Measurements from ENCODE around the gene TASP1.

Gene TASP1

DNA sequence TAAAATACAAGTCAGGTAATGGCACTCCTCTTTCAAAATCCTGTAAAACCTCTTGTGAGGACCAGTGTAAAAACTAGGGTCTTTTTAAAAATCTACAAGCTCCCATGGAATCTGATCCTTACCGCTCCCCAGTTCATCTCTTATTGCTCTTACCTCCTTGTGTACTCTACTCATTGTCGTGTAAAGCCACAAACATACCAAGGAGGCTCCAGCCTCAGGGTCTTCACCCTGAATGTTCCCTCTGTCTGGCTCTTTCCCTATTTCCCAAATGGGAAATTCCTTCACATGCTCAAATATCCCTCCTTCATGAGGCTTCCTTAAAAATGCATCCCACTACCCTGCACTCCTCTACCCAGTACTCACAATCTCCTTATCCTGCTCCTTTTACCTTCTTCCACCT lies 67.1 kb downstream of the TASP1 start:
- DNase-seq (ENCODE audit: low spot score): peak; percentile 10

DNA sequence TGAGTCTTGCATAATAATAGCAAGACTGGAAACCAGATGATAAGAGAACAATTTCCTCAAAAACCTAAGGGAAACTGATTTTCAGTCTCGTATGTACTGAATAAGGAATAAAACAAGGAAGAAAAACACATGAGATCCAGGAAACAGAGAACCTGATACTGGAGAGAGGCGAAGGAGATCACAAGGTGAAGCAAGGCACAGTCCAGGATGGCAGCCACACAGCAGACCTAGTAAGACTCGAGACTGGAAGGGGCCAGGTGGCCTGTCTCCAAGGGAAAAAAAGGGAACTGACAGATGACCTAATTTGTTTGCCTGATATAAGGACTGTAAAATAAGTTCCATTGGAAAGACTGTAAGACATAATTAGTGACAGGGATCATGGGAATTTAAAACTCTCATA lies 71.1 kb downstream of the TASP1 start:
- no peak for DNase-seq (ENCODE audit: low spot score)

DNA sequence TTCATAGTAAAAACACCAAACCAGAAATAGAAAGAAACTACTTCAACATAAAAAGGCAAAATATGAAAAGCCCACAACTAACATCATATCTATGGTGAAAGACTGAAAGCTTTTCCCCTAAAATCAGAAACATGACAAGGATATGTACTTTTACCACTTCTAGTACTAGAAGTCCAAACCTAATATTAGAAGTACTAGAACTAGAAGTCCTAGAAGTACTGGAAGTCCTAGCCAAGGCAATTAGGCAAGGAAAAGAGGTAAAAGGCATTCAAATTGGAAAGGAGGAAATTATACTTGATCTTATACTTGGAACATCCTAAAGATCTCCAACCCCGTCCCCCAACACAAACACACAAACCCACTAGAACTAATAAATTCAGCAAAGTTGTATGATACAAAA lies 74.9 kb downstream of the TASP1 start:
- no peak for DNase-seq (ENCODE audit: low spot score)

DNA sequence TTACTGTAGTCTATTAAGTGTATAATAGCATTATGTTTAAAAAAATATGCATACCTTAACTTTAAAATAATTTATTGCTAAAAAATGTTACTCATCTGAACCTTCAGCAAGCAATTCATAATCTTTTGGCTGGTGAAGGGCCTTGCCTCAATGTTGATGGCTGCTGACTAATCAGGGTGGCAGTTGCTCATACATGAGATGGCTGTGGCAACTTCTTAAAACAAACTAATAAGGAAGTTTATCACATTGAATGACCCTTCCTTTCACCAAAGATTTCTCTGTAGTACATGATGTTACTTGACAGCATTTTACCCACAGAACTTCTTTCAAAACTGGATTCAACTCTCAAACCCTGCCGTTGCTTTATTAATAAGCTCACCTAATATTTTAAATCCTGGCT lies 84.0 kb downstream of the TASP1 start:
- DNase-seq (ENCODE audit: low spot score): no peak

DNA sequence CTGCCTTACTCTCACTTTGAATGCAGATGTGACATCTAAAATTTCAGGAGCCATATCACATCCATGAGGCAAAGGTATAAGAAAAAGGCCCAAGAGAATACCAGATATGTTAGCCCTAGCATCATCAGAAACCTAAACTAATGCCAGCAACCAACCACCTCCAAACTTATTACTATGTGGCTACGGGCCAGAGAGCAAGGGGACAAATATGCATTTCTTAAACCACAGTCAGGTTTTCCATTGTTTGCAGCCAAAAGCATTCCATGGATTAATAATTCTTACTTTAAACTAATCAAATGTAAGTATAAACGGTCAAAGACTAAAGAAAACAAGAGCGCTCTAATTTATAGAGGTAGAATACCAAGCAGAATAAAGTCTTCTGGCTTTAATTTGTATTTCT lies 84.7 kb downstream of the TASP1 start:
- no peak for DNase-seq (ENCODE audit: low spot score)

DNA sequence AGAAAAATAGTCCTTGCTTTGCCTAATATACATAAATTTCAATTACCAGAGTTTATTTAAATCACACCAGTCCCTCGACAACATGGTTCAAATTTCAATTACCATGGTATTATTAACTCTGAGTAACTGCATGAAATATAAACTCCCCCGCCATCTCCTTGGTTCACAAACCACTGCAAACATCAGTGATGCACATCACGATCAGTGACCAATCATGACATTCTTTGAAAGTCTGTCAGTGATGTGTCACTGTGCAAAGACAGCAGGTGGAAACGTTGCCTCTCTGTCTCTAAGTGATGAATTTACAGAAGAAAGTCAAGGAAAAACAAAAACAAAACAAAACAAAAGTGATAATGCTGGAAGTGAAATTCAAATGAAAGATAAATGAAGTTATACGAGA lies 86.7 kb downstream of the TASP1 start:
- DNase-seq (ENCODE audit: low spot score): no peak

DNA sequence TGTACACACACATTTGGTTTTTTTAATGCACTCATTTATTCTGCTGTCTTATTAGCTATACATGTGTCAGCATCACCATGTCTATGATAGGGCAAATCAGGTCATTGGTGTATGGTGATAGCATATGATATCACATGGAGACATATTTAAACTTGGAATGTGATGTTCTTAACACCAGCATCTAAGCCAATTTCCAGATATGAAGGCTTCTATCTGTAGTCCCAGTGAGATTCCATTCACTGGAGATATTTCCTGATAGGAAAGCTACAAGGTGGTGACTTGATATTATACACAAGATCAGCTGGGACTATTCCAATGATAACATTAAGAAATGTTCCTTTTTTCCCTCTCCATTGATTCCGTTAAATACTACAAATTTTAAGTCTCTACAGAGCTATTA lies 89.3 kb downstream of the TASP1 start:
- DNase-seq (ENCODE audit: low spot score): no peak

DNA sequence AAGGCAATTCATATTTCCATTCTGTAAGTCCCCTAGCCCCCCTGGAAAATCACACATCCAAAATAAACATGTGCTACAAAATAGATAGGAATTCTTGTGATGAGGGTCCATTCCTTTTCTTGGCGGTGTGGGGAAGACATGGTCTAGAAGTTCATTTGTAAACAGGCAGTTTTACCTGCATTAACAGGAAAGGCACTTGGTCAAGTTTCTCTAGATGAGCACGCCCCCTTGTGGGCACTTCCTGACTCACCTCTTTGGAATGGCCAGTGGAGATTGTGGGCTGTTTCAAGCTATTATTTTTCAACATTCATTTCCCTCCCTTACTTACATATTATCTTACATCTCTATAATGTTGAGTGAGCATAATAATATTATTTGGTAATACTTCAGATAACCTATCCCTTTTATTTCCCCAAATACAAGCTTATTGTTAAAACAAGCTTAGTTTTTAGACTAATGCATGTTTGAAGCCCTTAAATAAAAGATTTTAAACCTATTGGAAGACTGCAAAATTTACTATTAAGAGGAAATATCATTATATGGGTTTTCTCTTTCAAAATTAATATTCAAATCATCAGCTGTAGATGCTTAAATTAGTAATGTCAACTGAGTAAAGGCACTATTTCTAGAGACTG lies 92.1 kb downstream of the TASP1 start:
- peak; percentile 67 for DNase-seq (ENCODE audit: low spot score)

DNA sequence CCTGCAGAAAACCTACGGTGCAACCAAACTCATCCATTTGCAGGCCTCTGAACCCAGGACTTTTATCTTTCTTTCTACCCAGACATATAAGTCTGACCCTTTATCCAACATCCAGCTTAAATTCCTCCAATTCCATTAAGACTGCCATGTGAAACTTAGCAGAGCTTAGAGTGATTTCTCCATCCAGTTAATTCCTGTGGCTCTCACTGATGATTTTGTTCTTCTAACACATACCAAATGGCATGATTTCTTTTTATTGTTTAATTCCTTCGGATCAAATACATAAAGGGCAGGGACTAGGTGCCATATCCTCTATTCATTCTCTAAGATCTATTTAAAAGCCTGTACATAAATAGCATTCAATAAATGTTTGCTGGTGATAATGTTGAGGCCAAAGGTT lies 92.9 kb downstream of the TASP1 start:
- no peak for DNase-seq (ENCODE audit: low spot score)

DNA sequence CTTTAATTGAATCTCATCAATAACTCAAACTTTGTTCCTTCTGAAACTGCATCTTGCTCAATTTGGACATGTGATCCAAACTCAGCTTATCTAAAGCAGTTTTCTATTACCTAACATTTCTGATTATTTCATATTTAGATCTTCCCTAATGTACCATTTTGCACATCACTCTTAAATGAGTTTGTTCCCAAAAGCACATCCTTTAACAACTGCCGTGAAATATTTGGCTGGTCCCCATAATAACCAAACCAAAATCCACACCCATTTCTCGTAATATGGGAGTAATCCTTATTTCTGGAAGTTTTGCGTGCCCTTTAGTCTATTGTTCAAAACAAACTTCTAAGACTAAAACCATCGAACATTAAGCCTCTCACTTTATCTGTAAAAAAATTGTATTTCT lies 94.9 kb downstream of the TASP1 start:
- no peak for DNase-seq (ENCODE audit: low spot score)

DNA sequence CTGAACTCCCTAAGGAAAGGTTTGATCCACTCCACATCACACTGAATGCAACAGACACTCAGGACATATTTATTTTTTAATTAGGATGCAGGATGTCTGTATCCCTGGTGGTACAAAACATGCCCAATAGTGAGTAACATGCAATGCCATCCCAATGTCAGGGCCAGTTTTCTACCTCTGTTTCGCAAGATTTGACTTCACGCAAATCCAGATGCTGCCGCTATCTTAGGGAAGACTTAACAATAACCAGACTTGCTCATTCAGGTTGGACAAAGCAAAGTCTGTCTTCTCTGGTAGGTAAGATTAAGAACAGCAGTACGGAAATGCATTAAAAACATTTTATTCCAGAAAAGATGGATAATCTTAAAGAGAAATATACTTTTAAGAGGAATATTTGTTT lies 103.1 kb downstream of the TASP1 start:
- no peak for DNase-seq (ENCODE audit: low spot score)

DNA sequence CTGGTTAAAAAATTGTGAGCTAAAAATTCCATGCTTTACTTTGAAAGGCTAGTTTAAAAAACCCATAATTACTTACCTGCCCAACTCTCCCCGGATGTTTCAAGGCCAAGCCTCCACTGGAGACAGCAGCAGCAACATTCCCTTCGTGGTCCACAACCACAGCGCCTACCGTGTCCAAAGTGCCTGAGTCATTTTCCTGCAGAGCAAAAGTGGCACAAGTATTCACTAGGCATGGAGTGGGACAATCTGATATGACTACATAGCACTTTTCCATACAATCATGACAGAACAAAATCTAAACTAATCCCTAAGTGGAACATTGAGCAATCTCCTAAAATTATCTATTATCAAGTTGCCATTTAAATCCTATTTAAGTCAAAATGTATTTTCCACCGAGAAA lies 104.8 kb downstream of the TASP1 start:
- no peak for DNase-seq (ENCODE audit: low spot score)

DNA sequence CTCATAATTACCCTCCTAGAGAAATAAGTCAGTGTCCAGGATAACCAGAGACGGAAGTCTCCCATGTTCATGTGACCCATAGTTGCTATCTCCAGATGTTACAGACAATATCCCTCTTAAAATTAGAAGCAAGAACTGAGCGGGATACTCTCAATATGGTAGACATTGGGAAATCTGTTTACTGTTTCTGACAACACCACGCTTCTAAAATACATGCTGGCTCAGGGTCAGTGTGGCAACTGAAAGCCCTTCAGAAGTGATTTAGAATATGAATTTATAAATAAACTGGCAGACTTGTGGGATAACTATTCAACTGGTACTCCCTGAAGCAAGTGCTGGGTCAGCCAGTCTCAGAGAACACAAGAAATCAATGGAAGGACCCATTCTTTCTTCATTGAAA lies 108.6 kb downstream of the TASP1 start:
- no peak for DNase-seq (ENCODE audit: low spot score)

DNA sequence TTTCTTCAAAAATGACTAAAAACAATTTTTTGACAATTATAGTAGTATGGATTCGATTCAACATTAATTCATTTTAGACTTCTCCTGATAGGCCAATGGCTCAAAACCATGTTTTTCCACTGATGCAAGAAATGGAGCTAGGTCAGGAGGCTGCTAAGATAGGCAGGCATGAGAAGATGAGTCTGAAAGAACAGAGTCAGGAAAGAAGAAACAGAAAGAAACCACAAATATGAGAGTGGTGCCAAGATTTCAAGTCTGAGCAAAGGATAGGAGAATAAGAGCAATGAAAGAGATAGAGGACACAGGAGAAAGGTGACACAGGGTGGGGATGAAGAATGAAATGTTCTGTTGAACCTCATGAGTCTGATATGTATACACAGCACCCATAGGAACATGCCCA lies 112.2 kb downstream of the TASP1 start:
- DNase-seq (ENCODE audit: low spot score): no peak

DNA sequence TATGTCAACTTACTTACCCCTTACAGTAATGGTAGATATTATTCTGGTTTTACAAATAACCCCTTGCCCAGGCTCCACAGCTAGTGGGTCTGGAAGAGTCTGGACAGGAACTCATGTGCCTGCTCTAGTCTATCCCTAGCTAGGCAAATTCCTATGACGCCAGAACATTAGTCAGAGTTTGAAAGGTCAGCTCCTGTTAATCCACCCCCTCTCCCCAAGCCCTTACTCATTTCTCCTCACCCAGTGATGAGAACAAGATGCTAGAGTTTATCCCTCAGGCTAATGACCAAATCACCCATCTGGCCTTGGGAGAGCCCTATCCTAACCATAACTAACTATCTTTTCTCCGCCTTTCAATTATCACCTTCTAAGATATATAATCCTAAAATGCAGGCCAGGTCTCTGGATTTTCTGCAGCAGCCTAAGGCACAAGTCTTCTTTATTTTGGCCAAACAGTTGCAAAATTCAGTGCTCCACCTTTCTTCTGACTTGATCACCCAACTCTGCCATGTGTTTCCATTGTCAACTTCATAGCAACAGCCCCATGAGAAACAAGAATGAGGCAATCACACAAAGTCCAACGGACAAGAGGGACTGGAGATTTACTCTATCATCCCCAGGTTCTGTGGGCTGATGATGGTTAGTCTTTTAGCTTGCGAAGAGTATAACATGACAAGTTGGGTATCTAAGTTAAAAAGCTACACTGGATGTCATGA lies 113.3 kb downstream of the TASP1 start:
- DNase-seq (ENCODE audit: low spot score): no peak

DNA sequence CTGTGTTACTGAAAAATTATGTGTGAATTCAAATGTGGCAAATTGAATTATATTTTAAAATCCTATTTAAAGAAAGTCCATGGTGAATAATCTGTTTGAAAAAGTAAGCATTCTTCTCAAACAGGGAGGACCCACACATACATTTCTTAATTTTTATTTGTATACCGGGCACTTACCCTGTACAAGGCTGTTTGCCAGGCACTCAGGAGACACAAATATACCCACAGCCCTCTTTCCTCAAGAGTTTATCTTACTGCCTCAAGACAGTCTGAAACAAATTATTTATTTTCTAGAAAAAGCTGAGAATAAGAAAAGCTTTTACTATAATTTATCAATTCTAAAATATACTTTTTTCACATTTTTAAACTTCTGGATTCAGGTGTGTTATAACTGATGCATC lies 114.4 kb downstream of the TASP1 start:
- DNase-seq (ENCODE audit: low spot score): no peak

DNA sequence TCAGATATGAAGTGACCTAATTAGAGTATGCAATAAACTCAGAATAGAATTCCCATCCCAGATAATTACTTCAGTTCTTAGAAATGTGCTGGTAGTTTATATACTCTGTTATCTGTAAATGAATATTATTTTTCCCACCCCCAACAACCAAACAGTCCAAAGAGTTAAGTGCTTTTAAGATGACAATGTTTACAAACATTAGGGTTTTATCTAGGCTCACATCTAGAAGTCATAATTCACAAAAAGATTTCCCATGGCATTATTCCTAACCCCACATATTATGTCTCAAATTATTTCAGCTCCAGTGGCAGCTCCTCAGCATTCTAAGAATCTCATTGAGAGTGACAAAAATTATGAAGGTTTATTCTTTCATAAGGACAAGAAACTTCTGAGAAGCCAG lies 120.9 kb downstream of the TASP1 start:
- DNase-seq (ENCODE audit: low spot score): no peak

DNA sequence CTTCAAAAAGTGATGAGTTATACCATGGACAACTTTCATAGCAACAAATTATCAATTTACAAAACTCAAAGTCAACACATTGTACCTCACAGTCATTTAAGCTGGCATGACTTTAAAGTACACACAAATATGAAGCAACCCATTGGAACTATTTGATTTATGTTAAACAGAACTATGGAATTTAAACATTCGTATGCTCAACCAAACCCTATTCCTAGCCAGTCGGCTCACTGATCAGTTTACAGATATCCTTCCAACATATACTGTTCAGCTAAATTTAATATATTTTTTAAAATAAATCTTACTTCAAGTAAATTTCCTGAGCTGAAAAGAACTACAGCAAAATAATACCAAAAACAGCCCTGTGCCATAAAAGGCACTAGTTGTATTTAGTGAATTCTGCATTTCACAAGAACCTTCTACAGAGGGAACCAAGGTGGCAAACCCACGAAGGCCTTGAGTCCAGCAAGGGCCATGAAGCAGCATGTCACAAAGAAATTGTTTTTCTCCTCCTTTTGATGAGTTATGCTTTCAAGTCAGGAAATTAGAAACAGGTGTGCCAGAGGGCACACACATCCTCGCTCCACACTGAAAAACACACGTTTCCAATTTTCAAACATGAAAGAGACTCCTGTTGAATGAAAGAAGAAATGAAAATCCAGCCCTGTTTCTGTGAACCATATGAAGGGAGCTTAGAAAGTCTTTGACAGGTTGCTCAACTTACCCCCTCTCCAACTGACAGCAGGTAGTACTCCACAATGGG lies 122.8 kb downstream of the TASP1 start:
- DNase-seq (ENCODE audit: low spot score): no peak

DNA sequence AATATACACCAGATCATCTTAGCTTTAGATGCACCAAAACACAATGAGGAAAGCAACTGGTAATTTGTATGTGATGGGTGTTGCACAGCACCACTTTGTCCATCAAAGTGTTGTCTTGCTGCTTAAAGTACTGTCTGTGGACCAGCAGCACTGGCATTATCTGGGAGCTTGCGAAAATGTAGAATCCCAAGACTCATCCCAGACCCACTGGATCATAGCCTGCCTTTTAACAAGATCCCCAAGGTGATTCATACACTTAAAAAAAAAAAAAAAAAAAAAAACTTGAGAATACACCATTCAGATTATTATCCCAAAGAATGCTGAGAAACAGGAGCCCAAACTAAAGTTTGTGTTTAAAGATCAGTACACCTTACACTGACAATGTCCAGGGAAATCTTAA lies 123.4 kb downstream of the TASP1 start:
- DNase-seq (ENCODE audit: low spot score): no peak

DNA sequence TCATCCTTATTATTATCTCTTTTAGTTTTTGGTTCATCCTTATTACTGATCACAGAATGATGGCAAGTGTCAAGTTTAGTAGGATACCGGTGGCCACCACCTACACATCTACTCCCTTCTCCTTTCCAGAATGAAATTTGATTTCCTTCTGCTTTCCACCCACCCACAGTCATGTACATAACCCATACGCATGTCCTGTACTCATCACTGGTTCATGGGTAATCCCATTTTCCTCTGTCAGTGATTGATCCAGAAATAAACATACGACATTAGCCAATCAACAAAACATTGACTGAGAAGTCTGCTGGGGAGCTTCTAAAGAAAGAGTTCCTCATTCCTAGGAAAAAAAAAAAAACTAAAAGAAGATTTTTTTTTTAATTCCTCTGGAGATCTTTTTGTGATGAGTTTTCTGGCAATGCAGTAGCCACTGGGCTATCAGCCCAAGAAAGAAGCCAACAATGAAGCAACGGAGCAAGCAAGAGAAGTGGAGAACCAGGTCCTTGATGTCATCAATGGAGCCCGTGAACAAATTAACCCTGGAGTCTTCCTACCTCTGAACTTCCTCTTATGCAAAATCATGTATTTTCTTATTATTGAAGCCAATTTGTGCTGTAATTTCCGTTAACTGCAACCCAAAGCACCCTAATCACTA lies 127.8 kb downstream of the TASP1 start:
- DNase-seq (ENCODE audit: low spot score): no peak

DNA sequence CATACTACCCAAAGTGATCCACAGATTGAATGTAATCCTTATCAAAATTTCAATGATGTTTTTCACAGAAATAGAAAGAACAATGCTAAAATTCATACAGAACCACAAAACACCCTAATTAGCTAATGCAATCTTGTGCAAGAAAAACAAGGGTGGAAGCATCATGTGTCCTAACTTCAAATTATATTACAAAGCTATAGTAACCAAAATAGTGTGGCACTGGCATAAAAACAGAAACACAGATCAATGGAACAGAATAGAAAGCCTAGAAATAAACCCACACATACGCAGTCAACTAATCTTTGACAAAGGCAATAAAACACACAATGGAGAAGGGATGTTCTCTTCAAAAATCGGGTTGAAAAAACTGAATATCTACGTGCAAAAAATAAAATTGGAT lies 131.1 kb downstream of the TASP1 start:
- no peak for DNase-seq (ENCODE audit: low spot score)

DNA sequence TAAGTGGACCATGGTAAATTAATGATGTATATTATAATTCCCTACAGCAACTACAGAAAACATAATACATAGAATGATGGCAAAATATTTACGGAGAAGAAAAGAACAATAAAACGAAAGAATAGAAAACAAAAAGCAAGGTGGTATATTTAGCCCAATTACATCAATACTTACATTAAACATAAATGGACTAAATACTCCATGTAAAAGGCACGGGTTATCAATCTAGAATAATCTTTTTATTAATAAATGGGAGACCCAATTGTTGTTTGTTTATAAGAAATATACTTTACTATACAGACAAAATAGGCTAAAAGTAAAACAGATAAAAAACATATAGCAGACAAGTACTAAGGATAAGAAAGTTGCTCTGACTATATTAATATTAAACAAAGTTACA lies 137.2 kb downstream of the TASP1 start:
- DNase-seq (ENCODE audit: low spot score): no peak

DNA sequence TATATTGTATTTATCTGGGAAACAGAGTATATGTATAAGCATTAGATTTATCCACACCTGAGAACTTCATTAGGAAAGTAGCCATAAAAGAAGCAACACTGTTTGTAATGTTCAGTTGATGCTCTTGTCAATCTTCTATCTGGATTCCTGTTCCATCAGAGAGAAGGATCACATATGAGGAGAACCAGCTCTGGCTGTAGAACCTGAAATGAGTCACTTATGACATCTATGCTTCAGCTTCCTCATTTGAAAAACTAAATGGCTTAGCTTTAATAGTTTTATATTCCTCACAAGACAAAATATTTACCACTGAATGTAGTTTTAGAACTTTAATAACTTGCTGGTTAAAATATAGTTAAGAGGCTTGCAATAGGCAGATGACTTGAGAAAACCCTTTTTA lies 144.7 kb downstream of the TASP1 start:
- no peak for DNase-seq (ENCODE audit: low spot score)

Data from iPS-NIHi11 (cell line).